ENCODE results near the gene OR2V1.

DNA sequence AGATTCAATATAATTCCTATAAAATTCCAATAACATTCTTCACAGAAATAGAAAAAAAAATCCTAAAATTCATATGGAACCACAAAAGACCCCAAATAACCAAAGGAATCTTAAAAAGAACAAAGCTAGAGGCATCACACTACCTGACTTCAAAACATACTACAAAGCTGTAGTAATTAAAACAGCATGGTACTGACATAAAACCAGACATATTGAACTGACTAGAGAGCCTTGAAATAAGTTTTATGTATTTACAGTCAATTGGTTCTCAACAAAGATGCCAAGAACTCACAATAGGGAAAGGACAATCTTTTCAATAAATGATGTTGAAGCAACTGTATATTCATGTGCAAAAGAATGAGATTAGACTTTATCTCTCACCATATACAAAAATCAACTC lies 54.0 kb downstream of the OR2V1 start:
- TF ChIP-seq, protein P1, sequence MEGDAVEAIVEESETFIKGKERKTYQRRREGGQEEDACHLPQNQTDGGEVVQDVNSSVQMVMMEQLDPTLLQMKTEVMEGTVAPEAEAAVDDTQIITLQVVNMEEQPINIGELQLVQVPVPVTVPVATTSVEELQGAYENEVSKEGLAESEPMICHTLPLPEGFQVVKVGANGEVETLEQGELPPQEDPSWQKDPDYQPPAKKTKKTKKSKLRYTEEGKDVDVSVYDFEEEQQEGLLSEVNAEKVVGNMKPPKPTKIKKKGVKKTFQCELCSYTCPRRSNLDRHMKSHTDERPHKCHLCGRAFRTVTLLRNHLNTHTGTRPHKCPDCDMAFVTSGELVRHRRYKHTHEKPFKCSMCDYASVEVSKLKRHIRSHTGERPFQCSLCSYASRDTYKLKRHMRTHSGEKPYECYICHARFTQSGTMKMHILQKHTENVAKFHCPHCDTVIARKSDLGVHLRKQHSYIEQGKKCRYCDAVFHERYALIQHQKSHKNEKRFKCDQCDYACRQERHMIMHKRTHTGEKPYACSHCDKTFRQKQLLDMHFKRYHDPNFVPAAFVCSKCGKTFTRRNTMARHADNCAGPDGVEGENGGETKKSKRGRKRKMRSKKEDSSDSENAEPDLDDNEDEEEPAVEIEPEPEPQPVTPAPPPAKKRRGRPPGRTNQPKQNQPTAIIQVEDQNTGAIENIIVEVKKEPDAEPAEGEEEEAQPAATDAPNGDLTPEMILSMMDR (IDR thresholded peaks at IDR 0.05; ENCODE audit: borderline replicate concordance, extremely low read depth, low read length, poor library complexity, severe bottlenecking) = no peak
- no peak for TF ChIP-seq EZH2 (IDR thresholded peaks at IDR 0.05; ENCODE audit: borderline replicate concordance, low read depth, low read length, severe bottlenecking)
